Inflammatory macrophage (primary cell): Measurements from ENCODE around the gene ARHGAP10.

Experiments used
- DNase-seq, 2 donors: peaks; one replicate each; pipeline ENCODE4 v3.0.0-alpha.2; 2020 to 2022

The ARHGAP10 gene

DNA sequence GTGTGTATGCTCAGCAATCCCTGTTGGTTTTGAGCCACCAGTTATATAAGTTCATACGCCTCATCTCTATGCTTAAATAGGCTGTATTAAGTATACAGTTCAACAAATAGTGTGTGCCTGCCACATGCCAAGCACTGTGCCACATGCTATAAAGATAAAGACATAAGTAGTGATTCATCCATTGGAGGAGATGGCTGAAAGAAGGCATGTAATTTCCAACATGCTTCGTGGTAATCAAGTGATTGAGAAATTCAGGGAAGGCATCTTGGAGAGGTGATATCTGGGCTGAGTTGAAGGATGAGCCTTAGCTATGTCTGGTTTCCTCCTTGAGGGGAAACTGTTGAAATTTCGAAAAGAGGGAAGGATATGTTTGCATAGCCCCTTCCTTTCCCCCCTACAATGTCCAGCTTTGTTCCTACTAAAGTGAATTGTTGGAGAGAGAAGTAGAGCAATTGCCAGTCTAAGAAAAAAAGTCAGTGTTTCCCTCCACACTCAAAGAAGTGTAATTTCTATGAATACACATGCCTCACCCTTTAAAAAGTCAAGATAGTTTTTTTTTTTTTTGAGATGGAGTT is 96.5 kb downstream of the ARHGAP10 start:
- peak; percentile 57 to 75 for DNase-seq

DNA sequence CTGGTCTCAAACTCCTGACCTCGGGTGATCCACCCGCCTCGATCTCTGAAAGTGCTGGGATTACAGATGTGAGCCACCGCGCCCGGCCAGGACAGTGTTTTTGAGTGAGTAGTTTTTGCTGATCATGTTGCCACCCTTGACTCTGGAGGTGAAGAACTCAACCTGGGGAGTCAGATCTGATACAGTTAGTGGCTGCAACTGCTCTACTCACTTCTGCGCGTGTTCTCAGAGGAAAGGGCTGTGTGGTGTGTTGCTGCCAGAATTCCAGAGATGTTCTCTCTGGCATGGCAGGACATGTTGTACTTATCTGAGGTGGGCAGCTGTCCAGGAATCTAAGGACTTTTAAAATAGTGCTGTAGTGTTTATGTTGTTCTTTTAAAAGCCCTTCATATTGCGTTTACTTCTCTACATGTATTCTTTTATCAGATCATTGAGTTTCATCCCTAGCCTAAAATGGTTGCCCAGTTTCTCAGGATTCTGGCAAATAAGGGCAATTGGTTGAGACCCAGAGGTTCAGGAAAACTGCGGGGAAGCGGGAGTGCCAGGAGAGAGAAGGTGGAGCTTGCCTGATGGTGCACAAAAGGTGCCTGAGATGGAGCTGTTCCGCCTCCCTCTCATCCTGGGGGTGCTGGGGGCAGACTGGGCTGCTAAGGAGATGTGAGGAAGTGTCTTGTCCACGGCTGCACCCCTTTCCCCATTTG is 97.7 kb downstream of the ARHGAP10 start:
- DNase-seq = no peak

- no peak for DNase-seq
These were observed 98.2 kb downstream of the ARHGAP10 start for GRCh38 chr4:147830102-147830463.

GRCh38 chr4:147830987-147831386 is 99.1 kb downstream of the ARHGAP10 start:
- no peak for DNase-seq

DNA sequence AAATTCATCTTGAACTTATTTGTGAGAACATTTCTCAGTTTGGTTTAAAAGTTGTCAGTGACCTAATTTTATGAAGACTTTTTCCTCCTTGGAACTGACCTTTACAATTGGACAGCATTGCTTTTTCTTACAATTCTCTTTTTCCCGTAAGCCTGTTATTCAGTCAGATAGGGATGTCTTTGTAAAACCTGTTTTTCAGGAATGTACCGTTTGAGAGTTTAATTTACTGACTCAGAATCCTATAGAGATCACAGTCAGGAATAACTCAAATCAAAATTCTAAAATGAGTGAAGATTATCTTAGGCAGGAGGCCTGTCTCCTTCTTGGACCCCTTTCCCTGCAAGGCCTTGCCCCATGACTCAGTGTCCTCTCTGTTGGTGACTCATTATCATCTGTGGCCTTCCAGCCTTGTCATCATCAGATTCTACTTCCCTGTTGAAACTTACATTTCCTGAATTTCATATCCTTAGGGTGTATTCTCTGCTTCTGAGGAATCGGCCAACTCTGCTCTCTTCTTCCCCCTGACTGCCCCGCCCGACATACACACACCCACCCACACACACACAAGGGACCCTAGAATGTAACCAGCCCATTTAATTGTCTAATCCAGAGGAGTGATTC is 99.8 kb downstream of the ARHGAP10 start:
- peak; percentile 95 for DNase-seq

GRCh38 chr4:147833254-147833653 is 101.4 kb downstream of the ARHGAP10 start:
- DNase-seq = no peak

DNA sequence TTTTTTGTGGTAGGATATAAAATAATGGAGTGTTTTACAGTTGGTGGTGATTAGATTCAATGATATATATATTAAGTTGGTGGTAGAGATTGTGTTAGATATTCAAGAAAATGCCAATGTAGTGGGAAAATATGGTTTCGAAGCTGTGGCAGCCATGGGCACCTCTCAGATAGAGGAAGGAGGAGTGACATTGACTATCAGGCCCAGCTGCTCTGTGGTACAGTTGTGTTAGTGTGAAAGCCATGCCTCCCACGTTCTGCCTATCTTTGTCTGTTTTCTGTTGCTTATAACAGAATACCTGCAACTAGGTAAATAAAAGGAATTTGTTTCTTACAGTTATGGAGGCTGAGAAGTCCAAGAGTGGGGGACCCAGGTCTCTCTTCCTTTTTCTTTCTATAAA is 101.9 kb downstream of the ARHGAP10 start:
- DNase-seq = no peak

GRCh38 chr4:147834480-147834879 is 102.6 kb downstream of the ARHGAP10 start:
- no peak for DNase-seq

DNA sequence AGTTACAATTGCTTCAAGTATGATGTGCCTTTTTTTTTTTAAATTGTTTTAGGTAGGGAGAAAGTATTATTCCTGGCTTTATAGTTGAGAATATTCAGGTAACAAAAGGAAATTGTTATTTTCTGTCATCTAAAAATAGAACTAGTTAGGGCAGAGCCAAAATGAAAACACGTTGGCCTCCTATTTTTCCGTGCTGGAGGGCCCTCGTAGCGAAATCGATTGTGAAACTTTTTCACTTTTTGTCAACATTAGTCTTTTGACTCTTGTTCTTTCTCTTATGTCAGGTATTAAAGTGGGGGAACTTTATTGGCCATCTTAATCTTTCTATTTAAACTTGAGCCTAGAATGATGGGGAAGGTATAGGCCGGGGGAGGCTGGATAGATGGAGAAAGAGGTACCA is 104.9 kb downstream of the ARHGAP10 start:
- no peak for DNase-seq

DNA sequence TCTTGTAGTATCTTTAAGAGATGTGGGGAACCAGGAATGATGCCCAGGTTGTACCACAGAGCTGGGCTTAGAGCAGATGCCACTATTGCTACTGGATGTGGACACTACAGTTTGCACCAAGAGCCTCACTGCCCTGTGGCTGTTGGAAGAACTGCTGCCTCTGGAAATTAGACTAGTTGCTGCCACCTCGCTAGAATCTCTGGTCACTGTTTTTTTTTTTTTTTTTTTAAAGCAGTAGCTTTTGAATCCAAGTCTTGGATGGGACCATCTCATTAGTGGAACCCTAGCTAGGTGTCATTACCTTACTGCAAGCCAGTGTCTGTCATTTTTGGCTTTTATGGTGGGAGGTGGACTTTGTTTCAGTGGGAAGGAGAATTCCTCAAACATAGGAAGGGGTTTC is 105.5 kb downstream of the ARHGAP10 start:
- DNase-seq = peak; percentile 48 to 53

GRCh38 chr4:147837854-147838253 is 106.0 kb downstream of the ARHGAP10 start:
- DNase-seq = no peak

DNA sequence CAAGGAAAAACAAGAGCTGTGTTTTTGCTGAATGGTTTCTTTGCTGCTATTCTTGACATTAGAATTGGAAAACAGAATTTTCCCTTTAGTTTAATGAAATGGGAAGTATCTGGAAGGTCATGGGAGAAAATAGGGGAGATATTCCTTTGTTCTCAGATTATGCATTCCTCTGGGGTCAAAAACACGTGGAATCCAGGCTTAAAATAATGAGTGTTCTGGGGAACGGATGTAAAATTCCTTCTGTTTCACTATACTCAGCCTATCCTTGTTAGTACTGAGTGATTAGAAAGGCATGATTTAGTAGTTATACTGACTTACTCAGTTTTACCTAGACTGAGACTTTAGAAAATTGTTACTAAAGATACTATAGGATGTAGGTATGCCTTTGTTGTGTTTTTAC is 107.3 kb downstream of the ARHGAP10 start:
- no peak for DNase-seq

DNA sequence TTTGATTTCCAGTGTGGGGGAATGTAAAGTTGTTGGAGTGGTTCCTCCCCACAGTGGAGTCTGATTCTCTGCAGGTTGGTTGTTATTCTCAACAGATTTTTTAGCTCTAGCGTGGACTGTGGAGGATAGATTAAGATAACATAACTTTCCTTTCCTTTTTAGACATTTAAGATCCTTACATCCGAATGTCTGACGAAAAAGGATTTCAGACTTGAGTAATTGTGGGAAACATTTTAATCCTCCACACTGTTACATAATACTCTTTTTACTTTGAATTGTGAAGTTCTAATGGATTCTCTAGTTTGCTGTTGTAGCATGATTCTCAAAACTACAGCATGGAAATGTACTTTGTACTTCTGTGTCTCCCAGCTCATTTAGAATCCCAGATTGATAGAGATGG is 107.8 kb downstream of the ARHGAP10 start:
- DNase-seq = no peak

DNA sequence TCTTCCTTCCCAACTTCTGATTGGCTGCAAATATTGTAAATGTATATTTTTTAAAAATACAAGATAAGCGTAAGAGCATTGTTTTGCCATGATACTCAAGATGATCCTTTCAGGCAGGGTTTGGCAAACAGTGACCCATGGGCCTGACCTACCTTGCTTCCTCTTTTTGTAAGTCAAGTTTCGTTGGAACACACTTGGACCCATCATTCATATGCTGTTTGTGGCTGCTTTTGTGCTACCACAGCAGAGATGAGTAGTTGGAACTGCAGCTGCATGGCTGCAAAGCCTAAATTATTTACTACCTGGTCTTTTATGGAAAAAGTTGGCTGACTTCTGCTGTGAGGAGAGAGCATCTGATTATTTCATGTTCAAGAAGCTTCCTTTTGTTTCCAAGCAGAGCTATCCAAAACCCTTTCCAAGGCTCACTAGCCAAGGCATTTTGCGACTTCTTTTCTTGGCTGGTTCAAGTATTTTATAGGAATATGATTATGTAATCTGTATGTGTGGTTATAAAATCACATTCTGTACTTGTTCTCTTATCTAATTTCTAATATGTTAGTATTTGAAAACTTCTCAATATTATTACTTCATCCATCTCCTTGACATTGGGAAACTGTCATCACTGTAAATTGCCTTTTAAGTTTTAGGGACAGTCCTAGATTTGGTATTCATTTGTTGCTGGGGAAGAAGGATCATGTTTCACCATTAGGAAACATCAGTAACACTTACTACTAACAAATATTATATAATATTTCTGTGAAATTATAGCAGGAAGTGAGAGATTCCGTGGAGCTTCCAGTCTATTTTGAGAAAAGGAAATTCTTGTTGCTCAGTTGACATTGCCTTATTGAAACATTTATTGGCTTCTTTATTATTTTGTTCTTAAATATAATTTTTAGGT is 109.2 kb downstream of the ARHGAP10 start:
- DNase-seq = peak; percentile 62 to 89

DNA sequence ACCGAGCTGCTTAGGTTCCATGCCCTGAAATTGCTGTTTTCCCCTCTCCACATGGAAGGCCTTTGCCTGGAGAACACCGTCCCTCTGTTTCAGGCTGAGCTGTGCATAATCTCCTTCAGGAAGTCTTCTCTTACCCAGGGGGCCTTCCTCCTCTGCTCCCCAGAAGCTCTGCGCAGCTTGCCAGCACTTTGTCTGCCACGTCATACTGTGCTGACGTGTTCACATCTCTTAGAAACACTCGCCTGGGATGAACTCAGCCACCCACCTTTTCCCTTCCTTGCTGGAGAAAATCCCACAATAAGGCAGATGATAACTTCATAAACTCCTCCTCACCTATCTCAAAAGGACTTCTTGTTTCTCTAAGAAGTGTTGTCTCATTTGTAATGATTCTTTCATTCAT is 110.7 kb downstream of the ARHGAP10 start:
- peak; percentile 65 to 90 for DNase-seq

- no peak for DNase-seq
These were observed 111.3 kb downstream of the ARHGAP10 start for GRCh38 chr4:147843162-147843561.

DNA sequence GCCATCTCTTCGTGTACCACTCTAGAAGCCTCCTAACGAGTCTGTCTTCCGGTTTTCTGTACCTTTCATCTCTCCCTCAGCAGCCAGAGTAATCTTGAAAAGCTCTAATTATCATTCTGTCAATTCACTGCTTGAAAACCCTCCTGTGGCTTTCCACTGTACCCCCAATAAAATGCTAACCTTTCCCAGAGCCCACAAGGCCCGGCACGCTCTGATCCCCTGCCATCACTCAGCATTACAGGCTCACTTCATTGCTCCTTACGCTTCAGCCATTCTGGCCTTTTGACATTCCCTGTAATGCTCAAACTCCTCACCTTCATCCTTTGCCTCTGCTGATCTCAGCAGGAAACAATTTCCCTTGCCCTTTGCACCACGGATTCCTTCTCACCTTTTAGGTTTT is 112.9 kb downstream of the ARHGAP10 start:
- no peak for DNase-seq

- peak in 1 of 2 donors; percentile 47 for DNase-seq
These were observed 114.6 kb downstream of the ARHGAP10 start for GRCh38 chr4:147846318-147847155.

DNA sequence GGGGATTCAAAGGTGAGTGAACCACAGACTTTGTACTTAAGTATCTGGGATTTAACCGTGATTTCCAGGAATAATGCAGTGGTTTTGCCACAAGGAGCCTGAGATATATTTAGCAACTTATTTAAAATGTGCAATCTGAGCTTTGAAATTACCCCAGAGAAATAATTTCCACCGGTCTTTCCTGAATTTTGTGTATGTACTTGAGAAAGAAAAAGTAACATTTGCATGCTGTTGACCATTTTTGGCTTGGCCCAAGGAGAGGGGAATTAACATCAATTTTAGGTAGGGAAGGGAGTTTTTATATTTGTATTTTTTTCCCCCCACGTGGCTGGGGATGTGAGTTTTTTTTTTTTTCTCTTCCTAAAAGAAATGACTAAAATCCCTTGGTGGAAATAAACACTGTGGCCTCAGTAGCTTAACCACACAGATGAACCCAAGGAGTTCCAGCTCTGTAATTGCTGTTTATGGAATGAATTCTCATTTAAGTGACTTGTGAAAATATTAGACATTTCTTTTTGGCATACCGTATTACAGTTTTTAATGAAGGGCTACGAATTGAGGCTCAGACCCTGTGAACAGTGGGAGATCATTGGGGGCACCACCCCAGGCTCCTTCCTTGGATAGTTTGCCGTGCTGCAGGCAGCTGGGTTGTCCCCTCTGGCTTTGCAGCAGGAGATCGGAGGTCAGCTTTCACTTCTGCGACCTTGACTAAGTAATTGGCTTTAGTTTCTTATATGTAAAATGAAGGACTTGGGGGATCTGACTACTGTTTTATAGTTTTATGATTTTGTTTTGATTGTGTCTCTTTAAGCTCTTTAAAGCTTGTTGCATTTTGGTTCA is 116.1 kb downstream of the ARHGAP10 start:
- DNase-seq = no peak

DNA sequence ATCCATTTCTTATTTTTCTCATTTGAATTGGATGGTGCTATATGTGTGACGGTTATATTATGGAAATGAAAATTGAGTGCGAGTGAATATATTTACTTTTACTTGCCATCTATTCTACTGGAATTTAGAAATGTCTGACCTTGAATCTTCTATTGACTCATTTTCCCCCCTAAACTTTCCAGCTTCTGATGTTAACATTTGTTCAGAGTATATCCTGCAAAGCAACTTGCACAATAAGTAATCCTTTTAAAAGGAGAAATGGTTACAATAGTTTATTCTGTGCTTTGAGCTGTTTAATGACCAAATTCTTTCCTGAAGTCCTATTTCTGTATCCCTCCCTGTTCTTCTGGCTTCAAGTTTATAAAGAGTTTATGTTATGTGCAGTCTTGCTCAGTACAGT is 116.7 kb downstream of the ARHGAP10 start:
- no peak for DNase-seq

GRCh38 chr4:147851135-147851534 is 119.2 kb downstream of the ARHGAP10 start:
- DNase-seq = no peak
